Measurements from ENCODE around the gene DHRSX. TPM values are rescaled to one million over a fixed set of nuclear protein-coding genes. Genes with fewer than 3 reads are reported as not detected.
"Not testable (repeated sequence)": the region's sequence is repeated elsewhere in the genome, so short reads cannot be mapped to it uniquely, and the experiment has no call there.

Gene DHRSX
- total and polyA plus RNA-seq, 2 donors (not counting 3 experiments of a cell fraction or from before 2014, with no cell fraction given) = 27.1 to 37.7 TPM

DNA sequence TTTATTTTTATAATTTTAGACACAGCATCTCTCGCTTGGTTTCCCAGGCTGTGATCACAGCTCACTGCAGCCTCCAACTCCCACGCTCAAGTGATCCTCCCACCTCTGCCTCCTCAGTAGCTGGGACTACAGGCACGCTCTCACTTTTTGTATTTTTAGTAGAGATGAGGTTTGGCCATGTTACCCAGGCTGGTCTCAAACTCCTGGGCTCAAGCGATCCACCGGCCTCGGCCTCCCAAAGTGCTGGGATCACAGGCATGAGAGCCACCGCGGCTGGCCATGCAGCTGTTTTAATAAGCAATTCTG is 39.1 kb downstream of the DHRSX start:
- Histone ChIP-seq H3K9me3 (replicated peaks; ENCODE audit: control insufficient read depth, insufficient read depth, low read length) (no peaks in the 10 kb centered on the region), H3K9me1 (replicated peaks; ENCODE audit: control insufficient read depth, extremely low read depth, insufficient read depth, low read length) (no peaks in the 10 kb centered on the region), H3K4me3 (replicated peaks in 1 of 3; ENCODE audit: insufficient read depth in 1 of 3, low read depth in 1 of 3, low read length in 3 of 3) (no peak overlapping the region), H3K79me2 (ENCODE audit: control insufficient read depth, insufficient read depth, low read length) (no peaks in the 10 kb centered on the region), H3K9ac (replicated peaks; ENCODE audit: extremely low read depth, insufficient read depth, low read length) (no peak overlapping the region), H3K4me2 (ENCODE audit: insufficient read depth, low read length) (no peak overlapping the region), H3K27ac (ENCODE audit: insufficient read depth, low read depth, low read length) (no peak overlapping the region), H4K20me1 (replicated peaks; ENCODE audit: control insufficient read depth, extremely low read depth, insufficient read depth, low read length) (no peaks in the 10 kb centered on the region), H3K4me1 (ENCODE audit: control insufficient read depth, extremely low read depth, insufficient read depth, low read length) (no peaks in the 10 kb centered on the region), H3K27me3 (ENCODE audit: control insufficient read depth in 2 of 2, insufficient read depth in 2 of 2, low read length in 2 of 2) (no peaks in the 10 kb centered on the region), H2AFZ (ENCODE audit: low read depth, low read length) (no peak overlapping the region), H3K36me3 (ENCODE audit: control insufficient read depth in 2 of 2, extremely low read depth in 1 of 2, insufficient read depth in 2 of 2, low read length in 2 of 2) (no peaks in the 10 kb centered on the region)
- DNase-seq (ENCODE audit: low read depth, low spot score) (no peak), FAIRE-seq (no peak)
- dilution Hi-C loops (cut with MboI; ENCODE audit: extremely low pct_ligation_motif_present, low sequenced_read_pairs) = no loop called here
- CTCF ChIA-PET = no interaction called here
- intact Hi-C loops (cut with micrococcal nuclease) = no loop called here
- TF ChIP-seq FOS (IDR thresholded peaks at IDR 0.05; ENCODE audit: borderline replicate concordance, insufficient read depth, low read length) (no peak), CTCF (IDR thresholded peaks at IDR 0.05; ENCODE audit: extremely low read depth in 1 of 2, insufficient read depth in 1 of 2, low read depth in 1 of 2, low read length in 2 of 2) (no peak), EZH2 (IDR thresholded peaks at IDR 0.05; ENCODE audit: borderline replicate concordance, low read depth, low read length, severe bottlenecking) (no peak), JUN (IDR thresholded peaks at IDR 0.05; ENCODE audit: borderline replicate concordance, insufficient read depth, insufficient read length, low read depth) (no peak), MYC (IDR thresholded peaks at IDR 0.05; ENCODE audit: low read depth, low read length) (no peak), POLR2A (IDR thresholded peaks at IDR 0.05; ENCODE audit: low read depth, low read length) (no peak), POLR2AphosphoS5 (IDR thresholded peaks at IDR 0.05; ENCODE audit: insufficient read depth, low read depth, low read length) (no peak), MAX (IDR thresholded peaks at IDR 0.05; ENCODE audit: insufficient read depth, insufficient read length) (no peak), GATA2 (IDR thresholded peaks at IDR 0.05; ENCODE audit: insufficient read depth, insufficient read length, low read depth, low read length) (no peak)
- POLR2A ChIA-PET = no interaction called here
- no TSS peak for BruUV-seq (replicated peaks)

DNA sequence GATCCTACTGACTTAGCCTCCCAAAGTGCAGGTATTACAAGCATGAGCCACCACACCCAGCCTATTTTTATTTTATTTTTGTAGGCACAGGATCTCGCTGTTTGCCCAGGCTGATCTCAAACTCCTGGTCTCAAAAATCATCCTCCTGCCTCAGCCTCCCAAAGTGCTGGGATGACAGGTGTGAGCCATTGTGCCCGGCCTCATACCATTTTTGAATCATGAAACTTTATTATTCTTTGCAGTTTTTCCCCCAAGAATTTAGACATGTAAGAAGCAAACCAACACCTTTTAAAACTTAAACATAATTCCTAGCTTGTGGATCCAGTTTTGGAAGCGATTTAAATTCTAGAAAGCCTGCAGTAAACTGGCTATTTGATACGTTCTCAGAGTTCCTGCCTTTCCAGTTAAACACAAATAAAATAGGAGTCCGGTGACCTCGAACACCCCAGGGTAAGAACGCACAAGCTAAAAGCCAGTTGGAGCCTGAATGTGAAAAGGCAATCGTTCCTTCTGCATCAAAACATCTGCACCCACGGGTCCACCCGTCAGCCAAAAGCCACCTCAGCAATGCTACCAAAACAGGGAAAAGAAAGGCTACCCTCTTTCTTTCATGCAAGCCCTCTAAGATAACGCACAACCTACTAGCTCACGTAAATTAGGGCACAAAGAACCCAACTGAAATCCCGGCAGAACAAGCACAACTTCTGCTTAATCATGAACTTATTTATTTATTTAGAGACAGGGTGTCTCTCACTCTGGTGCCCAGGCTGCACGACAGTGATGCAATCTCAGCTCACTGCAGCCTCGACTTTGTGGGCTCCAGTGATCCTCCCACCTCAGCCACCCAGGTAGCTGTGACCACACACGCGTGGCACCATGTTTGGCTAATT is 39.7 kb downstream of the DHRSX start:
- POLR2A ChIA-PET; H3K79me2 ChIP-seq (ENCODE audit: control insufficient read depth, insufficient read depth, low read length); DNase-seq (ENCODE audit: low read depth, low spot score); H3K9me3 ChIP-seq (replicated peaks; ENCODE audit: control insufficient read depth, insufficient read depth, low read length); H2AFZ ChIP-seq (ENCODE audit: low read depth, low read length); H3K27me3 ChIP-seq (ENCODE audit: control insufficient read depth in 2 of 2, insufficient read depth in 2 of 2, low read length in 2 of 2); H4K20me1 ChIP-seq (replicated peaks; ENCODE audit: control insufficient read depth, extremely low read depth, insufficient read depth, low read length); H3K4me3 ChIP-seq (replicated peaks in 1 of 3; ENCODE audit: insufficient read depth in 1 of 3, low read depth in 1 of 3, low read length in 3 of 3); BruUV-seq (replicated peaks); H3K4me1 ChIP-seq (ENCODE audit: control insufficient read depth, extremely low read depth, insufficient read depth, low read length); intact Hi-C loops (cut with micrococcal nuclease); H3K9me1 ChIP-seq (replicated peaks; ENCODE audit: control insufficient read depth, extremely low read depth, insufficient read depth, low read length); H3K27ac ChIP-seq (ENCODE audit: insufficient read depth, low read depth, low read length); H3K36me3 ChIP-seq (ENCODE audit: control insufficient read depth in 2 of 2, extremely low read depth in 1 of 2, insufficient read depth in 2 of 2, low read length in 2 of 2); dilution Hi-C loops (cut with MboI; ENCODE audit: extremely low pct_ligation_motif_present, low sequenced_read_pairs); H3K9ac ChIP-seq (replicated peaks; ENCODE audit: extremely low read depth, insufficient read depth, low read length); H3K4me2 ChIP-seq (ENCODE audit: insufficient read depth, low read length); CTCF ChIA-PET: not testable (repeated sequence)
- FAIRE-seq = peak; percentile 28

DNA sequence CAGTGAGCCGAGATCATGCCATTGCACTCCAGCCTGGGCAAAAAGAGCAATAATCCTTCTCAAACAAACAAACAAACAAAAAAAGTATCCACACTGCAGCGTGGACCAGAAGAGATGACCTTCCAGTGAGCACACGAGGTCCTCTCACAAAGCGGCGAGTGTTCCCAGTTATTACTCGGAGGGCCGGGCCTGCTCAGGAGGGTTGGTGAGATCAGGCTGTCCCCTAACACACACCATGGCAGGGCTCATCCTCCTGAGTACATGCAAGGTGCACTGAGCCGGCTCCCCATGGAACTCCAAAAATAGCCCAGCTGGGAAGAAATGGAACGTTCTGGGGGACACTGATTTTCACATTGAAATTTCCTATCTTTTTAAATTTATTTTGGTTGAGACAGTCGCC is 40.7 kb downstream of the DHRSX start:
- dilution Hi-C loops (cut with MboI; ENCODE audit: extremely low pct_ligation_motif_present, low sequenced_read_pairs); H3K4me2 ChIP-seq (ENCODE audit: insufficient read depth, low read length); CTCF ChIA-PET; H3K79me2 ChIP-seq (ENCODE audit: control insufficient read depth, insufficient read depth, low read length); H3K27me3 ChIP-seq (ENCODE audit: control insufficient read depth in 2 of 2, insufficient read depth in 2 of 2, low read length in 2 of 2); H2AFZ ChIP-seq (ENCODE audit: low read depth, low read length); H3K4me3 ChIP-seq (replicated peaks in 1 of 3; ENCODE audit: insufficient read depth in 1 of 3, low read depth in 1 of 3, low read length in 3 of 3); H3K9ac ChIP-seq (replicated peaks; ENCODE audit: extremely low read depth, insufficient read depth, low read length); BruUV-seq (replicated peaks); POLR2A ChIA-PET; H3K27ac ChIP-seq (ENCODE audit: insufficient read depth, low read depth, low read length); H4K20me1 ChIP-seq (replicated peaks; ENCODE audit: control insufficient read depth, extremely low read depth, insufficient read depth, low read length); DNase-seq (ENCODE audit: low read depth, low spot score); FAIRE-seq; intact Hi-C loops (cut with micrococcal nuclease); H3K9me1 ChIP-seq (replicated peaks; ENCODE audit: control insufficient read depth, extremely low read depth, insufficient read depth, low read length); H3K4me1 ChIP-seq (ENCODE audit: control insufficient read depth, extremely low read depth, insufficient read depth, low read length); H3K36me3 ChIP-seq (ENCODE audit: control insufficient read depth in 2 of 2, extremely low read depth in 1 of 2, insufficient read depth in 2 of 2, low read length in 2 of 2); H3K9me3 ChIP-seq (replicated peaks; ENCODE audit: control insufficient read depth, insufficient read depth, low read length): not testable (repeated sequence)

Data from endothelial cell of umbilical vein (primary cell).